Astrocyte (in vitro differentiated cells and primary cell): Measurements from ENCODE around the gene TEDC1. TPM values are rescaled to one million over a fixed set of nuclear protein-coding genes. Genes with fewer than 3 reads are reported as not detected.

Experiments used
- DNase-seq: peaks from one replicate; pipeline ENCODE4 v3.0.0-alpha.2; 2010; ENCODE audit warnings: low read depth
- FAIRE-seq: peaks from 2 replicates; lab custom pipeline; 2011; peaks lifted over from hg19 to GRCh38; lab: Jason Lieb, UNC
- H2AFZ ChIP-seq: 2 replicates; pipeline ENCODE4 v1.6.0; 2012; ENCODE audit warnings: low read depth, low read length, inconsistent platforms
- H3K27ac ChIP-seq: 2 replicates; pipeline ENCODE4 v1.5.1; 2011; ENCODE audit warnings: low read depth, low read length, inconsistent platforms
- H3K27me3 ChIP-seq: 2 replicates; pipeline ENCODE4 v1.6.0; 2011; ENCODE audit warnings: low read length, inconsistent platforms; ENCODE audit not compliant: insufficient read depth
- H3K36me3 ChIP-seq: 2 replicates; pipeline ENCODE4 v1.5.1; 2011; ENCODE audit warnings: low read length, inconsistent platforms; ENCODE audit not compliant: insufficient read depth
- H3K4me1 ChIP-seq: 2 replicates; pipeline ENCODE4 v1.5.1; 2011; ENCODE audit warnings: low read length, inconsistent platforms; ENCODE audit not compliant: insufficient read depth
- H3K4me2 ChIP-seq: 2 replicates; pipeline ENCODE4 v1.6.0; 2012; ENCODE audit warnings: low read length, inconsistent platforms
- H3K4me3 ChIP-seq: 2 replicates; pipeline ENCODE4 v1.5.1; 2011; ENCODE audit warnings: low read depth, mild to moderate bottlenecking, low read length, inconsistent platforms; ENCODE audit not compliant: insufficient read depth
- H3K79me2 ChIP-seq: 2 replicates; pipeline ENCODE4 v1.6.0; 2012; ENCODE audit warnings: mild to moderate bottlenecking, low read length, inconsistent platforms; ENCODE audit not compliant: insufficient read depth
- H3K9ac ChIP-seq: 2 replicates; pipeline ENCODE4 v1.6.0; 2012; ENCODE audit warnings: mild to moderate bottlenecking, low read length, inconsistent platforms
- H3K9me3 ChIP-seq: 2 replicates; pipeline ENCODE4 v1.5.1; 2012; ENCODE audit warnings: low read depth, mild to moderate bottlenecking, low read length, inconsistent platforms; ENCODE audit not compliant: insufficient read depth
- H4K20me1 ChIP-seq: 2 replicates; pipeline ENCODE4 v1.6.0; 2012; ENCODE audit warnings: low read length, inconsistent platforms; ENCODE audit not compliant: insufficient read depth
- H3K27ac Mint-ChIP-seq: one replicate; pipeline ENCODE4 v1.8.0; 2021; ENCODE audit warnings: mild to moderate bottlenecking, mixed read lengths; ENCODE audit not compliant: unreplicated experiment
- H3K27me3 Mint-ChIP-seq: one replicate; pipeline ENCODE4 v1.8.0; 2021; ENCODE audit warnings: low read depth, mixed read lengths; ENCODE audit not compliant: unreplicated experiment
- H3K36me3 Mint-ChIP-seq: one replicate; pipeline ENCODE4 v1.8.0; 2021; ENCODE audit warnings: low read depth, mixed read lengths; ENCODE audit not compliant: unreplicated experiment
- H3K4me1 Mint-ChIP-seq: one replicate; pipeline ENCODE4 v1.8.0; 2021; ENCODE audit warnings: low read depth, mixed read lengths; ENCODE audit not compliant: unreplicated experiment
- H3K4me3 Mint-ChIP-seq: one replicate; pipeline ENCODE4 v1.8.0; 2021; ENCODE audit warnings: mild to moderate bottlenecking, moderate library complexity, mixed read lengths; ENCODE audit not compliant: unreplicated experiment
- H3K9me3 Mint-ChIP-seq: one replicate; pipeline ENCODE4 v1.8.0; 2021; ENCODE audit warnings: mild to moderate bottlenecking, mixed read lengths; ENCODE audit not compliant: unreplicated experiment
- CTCF ChIP-seq: IDR thresholded peaks from 2 replicates; pipeline ENCODE4 v1.5.1; 2011; ENCODE audit warnings: low read depth, mild to moderate bottlenecking, inconsistent platforms, low read length, moderate library complexity; ENCODE audit not compliant: insufficient read depth
- EZH2 ChIP-seq: IDR thresholded peaks from 2 replicates; pipeline ENCODE4 v1.6.1; 2012; ENCODE audit warnings: mild to moderate bottlenecking, low read length, inconsistent platforms; ENCODE audit not compliant: insufficient read depth
- total RNA-seq: library from RNA; stranded (reverse); gene quantifications from 2 replicates; pipeline ENCODE4 v1.2.1, GENCODE V29; 2021

The TEDC1 gene
- total RNA-seq, 1 donor from 2014 or later, result 5.5 TPM

- Histone ChIP-seq H2AFZ (no peak overlapping the region), H3K27ac (no peak overlapping the region), H3K79me2 (no peaks in the 10 kb centered on the region), H3K27me3 (no peaks in the 10 kb centered on the region), H3K9ac (no peak overlapping the region), H3K4me3 (no peak overlapping the region), H3K4me2 (no peak overlapping the region), H3K9me3 (no peaks in the 10 kb centered on the region), H4K20me1 (peaks cover 46% of the 10 kb centered on the region), H3K4me1 (peaks cover 19% of the 10 kb centered on the region), H3K36me3 (no peaks in the 10 kb centered on the region)
- H3K36me3 Mint-ChIP-seq, result no peaks in the 10 kb centered on the region
- H3K4me3 Mint-ChIP-seq, result no peak overlapping the region
- TF ChIP-seq EZH2 (no peak), CTCF (no peak)
- no peak overlapping the region for H3K27ac Mint-ChIP-seq
- DNase-seq, result no peak
- H3K27me3 Mint-ChIP-seq, result no peaks in the 10 kb centered on the region
- no peak for FAIRE-seq
- H3K9me3 Mint-ChIP-seq, result no peaks in the 10 kb centered on the region
- peaks cover 4% of the 10 kb centered on the region for H3K4me1 Mint-ChIP-seq
These were observed 21.3 kb upstream of the TEDC1 start for GRCh38 chr14:105469456-105470349.

GRCh38 chr14:105470350-105471296 lies 20.4 kb upstream of the TEDC1 start:
- Mint-ChIP-seq H3K9me3 (no peaks in the 10 kb centered on the region), H3K27ac (no peak overlapping the region), H3K4me3 (no peak overlapping the region), H3K36me3 (no peaks in the 10 kb centered on the region), H3K4me1 (peaks cover 3% of the 10 kb centered on the region), H3K27me3 (no peaks in the 10 kb centered on the region)
- Histone ChIP-seq H3K27me3 (no peaks in the 10 kb centered on the region), H2AFZ (no peak overlapping the region), H3K9me3 (no peaks in the 10 kb centered on the region), H3K4me1 (peaks cover 16% of the 10 kb centered on the region), H3K79me2 (peaks cover 6% of the 10 kb centered on the region), H3K9ac (no peak overlapping the region), H3K27ac (no peak overlapping the region), H3K36me3 (no peaks in the 10 kb centered on the region), H4K20me1 (peaks cover 40% of the 10 kb centered on the region), H3K4me2 (no peak overlapping the region), H3K4me3 (no peak overlapping the region)
- TF ChIP-seq EZH2, result no peak
- TF ChIP-seq CTCF, result no peak
- DNase-seq (no peak), FAIRE-seq (no peak)
